ENCODE measurements around the gene NHSL1.

- TF ChIP-seq, protein P1, sequence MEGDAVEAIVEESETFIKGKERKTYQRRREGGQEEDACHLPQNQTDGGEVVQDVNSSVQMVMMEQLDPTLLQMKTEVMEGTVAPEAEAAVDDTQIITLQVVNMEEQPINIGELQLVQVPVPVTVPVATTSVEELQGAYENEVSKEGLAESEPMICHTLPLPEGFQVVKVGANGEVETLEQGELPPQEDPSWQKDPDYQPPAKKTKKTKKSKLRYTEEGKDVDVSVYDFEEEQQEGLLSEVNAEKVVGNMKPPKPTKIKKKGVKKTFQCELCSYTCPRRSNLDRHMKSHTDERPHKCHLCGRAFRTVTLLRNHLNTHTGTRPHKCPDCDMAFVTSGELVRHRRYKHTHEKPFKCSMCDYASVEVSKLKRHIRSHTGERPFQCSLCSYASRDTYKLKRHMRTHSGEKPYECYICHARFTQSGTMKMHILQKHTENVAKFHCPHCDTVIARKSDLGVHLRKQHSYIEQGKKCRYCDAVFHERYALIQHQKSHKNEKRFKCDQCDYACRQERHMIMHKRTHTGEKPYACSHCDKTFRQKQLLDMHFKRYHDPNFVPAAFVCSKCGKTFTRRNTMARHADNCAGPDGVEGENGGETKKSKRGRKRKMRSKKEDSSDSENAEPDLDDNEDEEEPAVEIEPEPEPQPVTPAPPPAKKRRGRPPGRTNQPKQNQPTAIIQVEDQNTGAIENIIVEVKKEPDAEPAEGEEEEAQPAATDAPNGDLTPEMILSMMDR (conservative IDR thresholded peaks at IDR 0.05 in 1 of 2, IDR thresholded peaks at IDR 0.05 in 1 of 2; ENCODE audit: extremely low read depth in 1 of 2, insufficient read depth in 1 of 2, low read depth in 1 of 2, low read length in 2 of 2): no peak
- TF ChIP-seq EZH2 (IDR thresholded peaks at IDR 0.05; ENCODE audit: borderline replicate concordance, low read length): no peak
Observed at GRCh38 chr6:138467901-138468300, 31.4 kb downstream of the NHSL1 start.

All from mammary epithelial cell (primary cell).